Right renal pelvis (tissue), 4 donors: ENCODE results near the gene GOLT1A. TPM values are rescaled to one million over a fixed set of nuclear protein-coding genes. Genes with fewer than 3 reads are reported as not detected.

Source experiments
- DNase-seq, 4 donors: peaks; one replicate each; pipeline ENCODE4 v3.0.0-alpha.2; 2013; ENCODE audit warnings: low read depth in 4 of 4, low spot score in 3 of 4, missing footprints in 1 of 4
- polyA plus RNA-seq, 4 donors: library from polyadenylated mRNA; unstranded; fragments of 120-200 nt; gene quantifications; one replicate each; pipeline ENCODE4 v1.2.1, GENCODE V29; 2013; ENCODE audit not compliant: insufficient read length in 4 of 4

Gene GOLT1A
- polyA plus RNA-seq, 4 donors: 3.0 to 4.7 (median 4.0) TPM

- DNase-seq: no peak
Measured at GRCh38 chr1:204166219-204166618, 47.6 kb downstream of the GOLT1A start, which contains the start of gene REN. Gene REN (minus strand): TSS chr1:204166337. CDS start chr1:204166293, 44 bp downstream.

- peak; percentile 54 to 73 (median 62) for DNase-seq
Measured at GRCh38 chr1:204162494-204163074, 51.2 kb downstream of the GOLT1A start.

GRCh38 chr1:204161609-204162493 is 51.9 kb downstream of the GOLT1A start:
- no peak for DNase-seq

GRCh38 chr1:204157962-204158361 is 55.8 kb downstream of the GOLT1A start:
- no peak for DNase-seq

GRCh38 chr1:204155881-204156280 is 57.9 kb downstream of the GOLT1A start:
- no peak for DNase-seq

- no peak for DNase-seq
Measured at GRCh38 chr1:204154568-204155255, 59.1 kb downstream of the GOLT1A start.

GRCh38 chr1:204153667-204154066 is 60.1 kb downstream of the GOLT1A start:
- DNase-seq: no peak

GRCh38 chr1:204152310-204153044 is 61.3 kb downstream of the GOLT1A start:
- DNase-seq: no peak

- peak in 2 of 4 donors; percentile 53 to 54 for DNase-seq
Measured at GRCh38 chr1:204151552-204152309, 62.1 kb downstream of the GOLT1A start, which contains the start of gene ETNK2. Gene ETNK2 (minus strand): TSS chr1:204152044. CDS start chr1:204151852, 192 bp downstream.

- no peak for DNase-seq
Measured at GRCh38 chr1:204150702-204151551, 62.9 kb downstream of the GOLT1A start.

GRCh38 chr1:204149635-204150565 is 63.9 kb downstream of the GOLT1A start:
- no peak for DNase-seq

GRCh38 chr1:204149107-204149506 is 64.7 kb downstream of the GOLT1A start:
- DNase-seq: no peak

Other genes starting within 250 kb of the GOLT1A start
- gene SOX13, start 140.9 kb downstream of the GOLT1A start, polyA plus RNA-seq: 10 to 100 TPM; 45.3 to 53.1 (median 48.3) TPM
- gene ETNK2, start 61.9 kb downstream of the GOLT1A start, polyA plus RNA-seq: 10 to 100 TPM; 20.8 to 33.7 (median 25.5) TPM
- gene REN, start 47.7 kb downstream of the GOLT1A start, polyA plus RNA-seq: 100 to 1,000 TPM in 2 of 4 donors, 10 to 100 TPM in 2; 61.7 to 133 (median 101) TPM
- gene KISS1, start 17.5 kb downstream of the GOLT1A start, polyA plus RNA-seq: 1 to 10 TPM in 1 of 4 donors, under 1 TPM in 2, not detected in 1; 0.66 to 1.3 (median 0.73) TPM
- gene PLEKHA6, start 145.9 kb upstream of the GOLT1A start, polyA plus RNA-seq: 10 to 100 TPM; 46.3 to 58.5 (median 50.2) TPM
- 10 to 100 TPM; 34.5 to 49.4 (median 44.7) TPM for gene PPP1R15B, start 197.8 kb upstream of the GOLT1A start, polyA plus RNA-seq